ENCODE data around the gene BMPR1A. TPM values are rescaled to one million over a fixed set of nuclear protein-coding genes. Genes with fewer than 3 reads are reported as not detected.

Gene BMPR1A
- total RNA-seq, 4 donors from 2014 or later = 72.7 to 89.5 (median 84.2) TPM

GRCh38 chr10:86855513-86855912 lies 99.1 kb downstream of the BMPR1A start:
- Histone ChIP-seq H3K4me1 (peaks cover 4 to 9% of the 10 kb centered on the region in 2 donors), H3K9me3 (no peaks in the 10 kb centered on the region), H3K36me3 (no peaks in the 10 kb centered on the region), H3K4me3 (replicated peaks in 1 of 3) (no peak overlapping the region), H3K27ac (no peak overlapping the region), H3K27me3 (no peaks in the 10 kb centered on the region)
- TF ChIP-seq, protein P1, sequence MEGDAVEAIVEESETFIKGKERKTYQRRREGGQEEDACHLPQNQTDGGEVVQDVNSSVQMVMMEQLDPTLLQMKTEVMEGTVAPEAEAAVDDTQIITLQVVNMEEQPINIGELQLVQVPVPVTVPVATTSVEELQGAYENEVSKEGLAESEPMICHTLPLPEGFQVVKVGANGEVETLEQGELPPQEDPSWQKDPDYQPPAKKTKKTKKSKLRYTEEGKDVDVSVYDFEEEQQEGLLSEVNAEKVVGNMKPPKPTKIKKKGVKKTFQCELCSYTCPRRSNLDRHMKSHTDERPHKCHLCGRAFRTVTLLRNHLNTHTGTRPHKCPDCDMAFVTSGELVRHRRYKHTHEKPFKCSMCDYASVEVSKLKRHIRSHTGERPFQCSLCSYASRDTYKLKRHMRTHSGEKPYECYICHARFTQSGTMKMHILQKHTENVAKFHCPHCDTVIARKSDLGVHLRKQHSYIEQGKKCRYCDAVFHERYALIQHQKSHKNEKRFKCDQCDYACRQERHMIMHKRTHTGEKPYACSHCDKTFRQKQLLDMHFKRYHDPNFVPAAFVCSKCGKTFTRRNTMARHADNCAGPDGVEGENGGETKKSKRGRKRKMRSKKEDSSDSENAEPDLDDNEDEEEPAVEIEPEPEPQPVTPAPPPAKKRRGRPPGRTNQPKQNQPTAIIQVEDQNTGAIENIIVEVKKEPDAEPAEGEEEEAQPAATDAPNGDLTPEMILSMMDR (IDR thresholded peaks at IDR 0.05) = no peak
- TF ChIP-seq POLR2A (IDR thresholded peaks at IDR 0.05) = no peak
- intact Hi-C loops (cut with DNase I) = loop anchor here (10.0 kb wide), 1 partner anchor 51 kb away; no protein-coding TSS in a partner anchor
- WGBS, 2 donors = 61 to 64% methylated on average over 1 of the region's 1 CpG
- no peak for DNase-seq

DNA sequence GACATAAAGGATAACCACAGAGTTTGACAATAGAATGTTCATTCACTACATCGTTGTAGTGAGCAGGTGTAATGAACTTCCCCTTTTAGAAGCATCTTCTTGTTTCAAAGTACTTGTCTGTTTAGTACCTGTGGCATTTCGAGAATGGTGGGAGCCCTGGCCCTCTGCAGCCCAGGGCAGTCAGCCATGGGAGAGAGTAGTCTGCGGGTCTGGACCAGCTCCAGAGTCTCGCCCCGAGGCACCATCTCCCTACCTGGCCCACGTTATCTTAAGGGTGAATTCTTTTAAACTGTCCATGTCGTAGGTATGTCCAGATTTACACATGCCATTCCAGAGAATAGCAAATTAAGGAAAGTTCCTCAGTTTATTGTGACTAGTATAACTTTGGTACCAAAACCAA lies 99.7 kb downstream of the BMPR1A start:
- Histone ChIP-seq H3K27ac (peak overlapping the region in 1 of 3 donors; percentile 27), H3K9me3 (no peaks in the 10 kb centered on the region), H3K27me3 (no peaks in the 10 kb centered on the region), H3K4me1 (peaks cover 4 to 9% of the 10 kb centered on the region in 2 donors), H3K36me3 (no peaks in the 10 kb centered on the region), H3K4me3 (replicated peaks in 1 of 3) (no peak overlapping the region)
- no peak for TF ChIP-seq POLR2A (IDR thresholded peaks at IDR 0.05)
- TF ChIP-seq, protein P1 (IDR thresholded peaks at IDR 0.05) = no peak
- peak; percentile 40 to 49 for DNase-seq
- WGBS, 2 donors = 37 to 59% methylated on average over 7 of the region's 7 CpGs
- intact Hi-C loops (cut with DNase I) = loop anchor here (10.0 kb wide), 1 partner anchor 51 kb away; no protein-coding TSS in a partner anchor

GRCh38 chr10:86857128-86857721 lies 100.8 kb downstream of the BMPR1A start:
- TF ChIP-seq POLR2A (IDR thresholded peaks at IDR 0.05) = no peak
- TF ChIP-seq, protein P1 (IDR thresholded peaks at IDR 0.05) = no peak

GRCh38 chr10:86858011-86858410 lies 101.6 kb downstream of the BMPR1A start:
- TF ChIP-seq, protein P1 (IDR thresholded peaks at IDR 0.05) = no peak
- TF ChIP-seq POLR2A (IDR thresholded peaks at IDR 0.05) = no peak
- no peaks in the 10 kb centered on the region for H3K36me3 ChIP-seq
- no peak for DNase-seq
- no peaks in the 10 kb centered on the region for H3K9me3 ChIP-seq
- WGBS, 2 donors = 97 to 98% methylated on average over 1 of the region's 1 CpG
- no peak overlapping the region for H3K4me3 ChIP-seq (replicated peaks in 1 of 3)
- peaks cover 14 to 23% of the 10 kb centered on the region in 2 donors for H3K4me1 ChIP-seq
- no peaks in the 10 kb centered on the region for H3K27me3 ChIP-seq
- intact Hi-C loops (cut with DNase I) = loop anchor here (10.0 kb wide), 1 partner anchor 53 kb away; no protein-coding TSS in a partner anchor
- H3K27ac ChIP-seq = no peak overlapping the region

More at GRCh38 chr10:86857128-86857721, 100.8 kb downstream of the BMPR1A start:
- no peak overlapping the region for H3K4me3 ChIP-seq (replicated peaks in 1 of 3)
- WGBS, 2 donors = 58 to 64% methylated on average over 3 of the region's 3 CpGs
- peaks cover 6 to 15% of the 10 kb centered on the region in 2 donors for H3K4me1 ChIP-seq
- H3K27me3 ChIP-seq = no peaks in the 10 kb centered on the region
- H3K36me3 ChIP-seq = no peaks in the 10 kb centered on the region
- H3K9me3 ChIP-seq = no peaks in the 10 kb centered on the region
- no peak for DNase-seq
- intact Hi-C loops (cut with DNase I) = loop anchor here (10.0 kb wide), 1 partner anchor 52 kb away; no protein-coding TSS in a partner anchor
- H3K27ac ChIP-seq = peak overlapping the region in 1 of 3 donors; percentile 8

- intact Hi-C loops (cut with DNase I) = no loop called here
- no peak for DNase-seq
- H3K27me3 ChIP-seq = no peaks in the 10 kb centered on the region
- H3K9me3 ChIP-seq = no peaks in the 10 kb centered on the region
- peak overlapping the region in 1 of 3 donors; percentile 67 for H3K27ac ChIP-seq
- peaks cover 28 to 40% of the 10 kb centered on the region in 2 donors for H3K4me1 ChIP-seq
- H3K36me3 ChIP-seq = no peaks in the 10 kb centered on the region
- H3K4me3 ChIP-seq (replicated peaks in 1 of 3) = no peak overlapping the region
- no peak for TF ChIP-seq POLR2A (IDR thresholded peaks at IDR 0.05)
- TF ChIP-seq, protein P1 (IDR thresholded peaks at IDR 0.05) = no peak
- WGBS, 2 donors = 93 to 97% methylated on average over 1 of the region's 1 CpG
These were observed 104.9 kb downstream of the BMPR1A start for GRCh38 chr10:86861351-86861750.
